GM12892 (cell line): ENCODE measurements around the gene AKT3.

Experiments
- POLR2A ChIP-seq: IDR thresholded peaks from 2 replicates; pipeline ENCODE4 v1.6.1; 2011; ENCODE audit warnings: low read depth, low read length, control low read depth
- POLR2AphosphoS5 ChIP-seq: IDR thresholded peaks from 2 replicates; pipeline ENCODE4 v1.6.1; 2011; ENCODE audit warnings: low read depth, low read length, control low read depth
- TAF1 ChIP-seq: IDR thresholded peaks from 2 replicates; pipeline ENCODE4 v1.6.1; 2011; ENCODE audit warnings: low read depth, mild to moderate bottlenecking, control low read depth, low read length, borderline replicate concordance

DNA sequence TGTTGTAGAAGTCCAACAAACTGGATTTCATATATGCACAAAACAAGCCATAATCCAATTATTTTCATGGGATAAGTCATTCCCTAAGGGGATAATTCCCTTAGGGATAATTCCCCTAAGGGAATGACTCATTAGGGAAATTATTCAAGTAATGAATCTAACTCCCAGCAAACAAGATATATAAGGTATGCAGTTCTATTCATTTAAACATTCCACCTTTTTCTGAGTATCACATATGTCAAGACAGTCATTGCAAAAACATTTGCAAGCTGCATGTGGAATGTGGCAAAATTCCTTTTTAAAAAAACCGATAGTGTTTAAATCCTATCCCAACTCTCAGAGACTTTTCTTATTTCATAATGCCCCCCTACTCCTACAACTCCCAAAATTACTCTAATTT is 131.2 kb downstream of the AKT3 start:
- TF ChIP-seq TAF1: no peak
- TF ChIP-seq POLR2A: no peak
- no peak for TF ChIP-seq POLR2AphosphoS5
